ENCODE results near the gene ZNF862.

Gene ZNF862

GRCh38 chr7:149811221-149811620, 27.0 kb upstream of the ZNF862 start:
- DNase-seq (ENCODE audit: low read depth in 2 of 2), result no peak

GRCh38 chr7:149811831-149812490, 26.2 kb upstream of the ZNF862 start:
- DNase-seq (ENCODE audit: low read depth in 2 of 2), result no peak

GRCh38 chr7:149813254-149814035, 24.7 kb upstream of the ZNF862 start:
- no peak for DNase-seq (ENCODE audit: low read depth in 2 of 2)

GRCh38 chr7:149814494-149814893, 23.7 kb upstream of the ZNF862 start:
- no peak for DNase-seq (ENCODE audit: low read depth in 2 of 2)

- no peak for DNase-seq (ENCODE audit: low read depth in 2 of 2)
Measured at GRCh38 chr7:149815121-149815520, 23.1 kb upstream of the ZNF862 start.

- DNase-seq (ENCODE audit: low read depth in 2 of 2), result no peak
Measured at GRCh38 chr7:149815661-149816266, 22.4 kb upstream of the ZNF862 start.

GRCh38 chr7:149816267-149816751, 21.9 kb upstream of the ZNF862 start:
- DNase-seq (ENCODE audit: low read depth in 2 of 2), result no peak

- DNase-seq (ENCODE audit: low read depth in 2 of 2), result no peak
Measured at GRCh38 chr7:149816794-149817193, 21.4 kb upstream of the ZNF862 start.

GRCh38 chr7:149817301-149817771, 20.8 kb upstream of the ZNF862 start:
- DNase-seq (ENCODE audit: low read depth in 2 of 2), result no peak

GRCh38 chr7:149817836-149818535, 20.2 kb upstream of the ZNF862 start:
- DNase-seq (ENCODE audit: low read depth in 2 of 2), result no peak

GRCh38 chr7:149818536-149818840, 19.7 kb upstream of the ZNF862 start:
- DNase-seq (ENCODE audit: low read depth in 2 of 2), result no peak

GRCh38 chr7:149819141-149819960, 18.8 kb upstream of the ZNF862 start:
- no peak for DNase-seq (ENCODE audit: low read depth in 2 of 2)

- no peak for DNase-seq (ENCODE audit: low read depth in 2 of 2)
Measured at GRCh38 chr7:149819961-149820340, 18.2 kb upstream of the ZNF862 start.

- no peak for DNase-seq (ENCODE audit: low read depth in 2 of 2)
Measured at GRCh38 chr7:149820622-149821190, 17.5 kb upstream of the ZNF862 start.

- no peak for DNase-seq (ENCODE audit: low read depth in 2 of 2)
Measured at GRCh38 chr7:149821191-149822148, 16.7 kb upstream of the ZNF862 start.

- no peak for DNase-seq (ENCODE audit: low read depth in 2 of 2)
Measured at GRCh38 chr7:149822353-149822943, 15.7 kb upstream of the ZNF862 start.

- DNase-seq (ENCODE audit: low read depth in 2 of 2), result no peak
Measured at GRCh38 chr7:149823191-149823630, 15.0 kb upstream of the ZNF862 start.

- DNase-seq (ENCODE audit: low read depth in 2 of 2), result no peak
Measured at GRCh38 chr7:149823631-149824199, 14.5 kb upstream of the ZNF862 start.

GRCh38 chr7:149824301-149824741, 13.9 kb upstream of the ZNF862 start:
- no peak for DNase-seq (ENCODE audit: low read depth in 2 of 2)
